ENCODE data around the gene UQCRFS1.

The UQCRFS1 gene

DNA sequence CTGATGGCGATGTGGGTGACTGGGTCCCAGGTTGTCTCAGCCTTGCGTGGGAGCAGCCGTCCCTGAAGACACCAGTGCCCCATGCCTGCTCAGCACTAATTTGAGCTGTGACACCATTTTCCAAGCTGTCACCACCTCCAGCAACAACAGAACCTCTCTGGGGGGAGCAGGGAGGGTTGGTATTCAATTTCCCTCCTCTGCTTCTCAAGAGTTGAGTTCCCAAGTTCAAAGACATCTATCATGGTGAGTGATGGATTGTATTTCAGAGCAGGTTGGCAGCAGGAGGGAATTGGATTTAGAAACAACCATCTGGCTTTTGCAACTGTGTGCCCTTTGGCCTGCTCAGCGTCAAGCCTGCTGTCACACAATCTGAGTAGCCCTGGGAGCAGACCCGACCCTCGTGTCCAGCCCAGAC, 46.9 kb upstream of the UQCRFS1 start:
- Histone ChIP-seq H3K36me3 (ENCODE audit: control insufficient read depth in 1 of 2, insufficient read depth in 2 of 2, low read depth in 1 of 2, low read length in 2 of 2) (no peaks in the 10 kb centered on the region), H4K8ac (ENCODE audit: low read length) (no peak overlapping the region), H3K9ac (ENCODE audit: low read length) (no peak overlapping the region), H2BK5ac (ENCODE audit: low read depth, low read length, poor library complexity, severe bottlenecking) (no peak overlapping the region), H3K4me2 (ENCODE audit: low read length, poor library complexity, severe bottlenecking) (no peak overlapping the region), H3K79me1 (replicated peaks; ENCODE audit: low read length, poor library complexity, severe bottlenecking) (no peaks in the 10 kb centered on the region), H3K4me3 (ENCODE audit: insufficient read depth in 1 of 2, low read depth in 1 of 2, low read length in 2 of 2) (no peak overlapping the region), H3K14ac (ENCODE audit: low read length in 2 of 2) (no peak overlapping the region), H2BK120ac (ENCODE audit: low read depth, low read length) (no peak overlapping the region), H2AFZ (ENCODE audit: low read depth, low read length) (no peak overlapping the region), H3K4ac (ENCODE audit: low read depth in 1 of 2, low read length in 2 of 2) (no peak overlapping the region), H4K91ac (ENCODE audit: low read length) (no peak overlapping the region), H2BK15ac (ENCODE audit: low read depth, poor library complexity, severe bottlenecking) (no peak overlapping the region), H3K4me1 (ENCODE audit: control insufficient read depth, insufficient read depth, low read depth, low read length) (no peaks in the 10 kb centered on the region), H2AK5ac (ENCODE audit: low read length, severe bottlenecking) (no peak overlapping the region), H3K27ac (ENCODE audit: low read length, poor library complexity, severe bottlenecking) (no peak overlapping the region), H2BK12ac (ENCODE audit: low read length in 2 of 2) (no peak overlapping the region), H3K23ac (ENCODE audit: low read length in 2 of 2) (no peak overlapping the region), H3K18ac (ENCODE audit: low read depth in 1 of 2, low read length in 2 of 2) (no peak overlapping the region), H3K27me3 (ENCODE audit: control insufficient read depth in 1 of 2, insufficient read depth in 1 of 2, low read length in 2 of 2) (peaks cover 0 to 18% of the 10 kb centered on the region in 2 experiments), H3K9me3 (ENCODE audit: control insufficient read depth, low read length) (no peaks in the 10 kb centered on the region)
- DNase-seq, result no peak
- 15% methylated on average over 3 of the region's 6 CpGs for WGBS

- no peak overlapping the region for H3K9ac ChIP-seq (ENCODE audit: low read length)
- H3K4me3 ChIP-seq (ENCODE audit: insufficient read depth in 1 of 2, low read depth in 1 of 2, low read length in 2 of 2), result no peak overlapping the region
- no peak overlapping the region for H2BK15ac ChIP-seq (ENCODE audit: low read depth, poor library complexity, severe bottlenecking)
- no peaks in the 10 kb centered on the region for H3K79me1 ChIP-seq (replicated peaks; ENCODE audit: low read length, poor library complexity, severe bottlenecking)
- peaks cover 0 to 13% of the 10 kb centered on the region in 2 experiments for H3K27me3 ChIP-seq (ENCODE audit: control insufficient read depth in 1 of 2, insufficient read depth in 1 of 2, low read length in 2 of 2)
- no peak for DNase-seq
- no peak overlapping the region for H2BK120ac ChIP-seq (ENCODE audit: low read depth, low read length)
- H3K4ac ChIP-seq (ENCODE audit: low read depth in 1 of 2, low read length in 2 of 2), result no peak overlapping the region
- H2BK5ac ChIP-seq (ENCODE audit: low read depth, low read length, poor library complexity, severe bottlenecking), result no peak overlapping the region
- H3K9me3 ChIP-seq (ENCODE audit: control insufficient read depth, low read length), result no peaks in the 10 kb centered on the region
- H4K91ac ChIP-seq (ENCODE audit: low read length), result no peak overlapping the region
- no peak overlapping the region for H4K8ac ChIP-seq (ENCODE audit: low read length)
- H3K18ac ChIP-seq (ENCODE audit: low read depth in 1 of 2, low read length in 2 of 2), result no peak overlapping the region
- H3K4me1 ChIP-seq (ENCODE audit: control insufficient read depth, insufficient read depth, low read depth, low read length), result no peaks in the 10 kb centered on the region
- no peak overlapping the region for H3K23ac ChIP-seq (ENCODE audit: low read length in 2 of 2)
- 70% methylated on average over 2 of the region's 3 CpGs for WGBS
- no peak overlapping the region for H3K27ac ChIP-seq (ENCODE audit: low read length, poor library complexity, severe bottlenecking)
- H3K14ac ChIP-seq (ENCODE audit: low read length in 2 of 2), result no peak overlapping the region
- H2AK5ac ChIP-seq (ENCODE audit: low read length, severe bottlenecking), result no peak overlapping the region
- no peak overlapping the region for H2BK12ac ChIP-seq (ENCODE audit: low read length in 2 of 2)
- H3K4me2 ChIP-seq (ENCODE audit: low read length, poor library complexity, severe bottlenecking), result no peak overlapping the region
- no peak overlapping the region for H2AFZ ChIP-seq (ENCODE audit: low read depth, low read length)
- H3K36me3 ChIP-seq (ENCODE audit: control insufficient read depth in 1 of 2, insufficient read depth in 2 of 2, low read depth in 1 of 2, low read length in 2 of 2), result no peaks in the 10 kb centered on the region
Observed at GRCh38 chr19:29259153-29259552, 46.2 kb upstream of the UQCRFS1 start.

DNA sequence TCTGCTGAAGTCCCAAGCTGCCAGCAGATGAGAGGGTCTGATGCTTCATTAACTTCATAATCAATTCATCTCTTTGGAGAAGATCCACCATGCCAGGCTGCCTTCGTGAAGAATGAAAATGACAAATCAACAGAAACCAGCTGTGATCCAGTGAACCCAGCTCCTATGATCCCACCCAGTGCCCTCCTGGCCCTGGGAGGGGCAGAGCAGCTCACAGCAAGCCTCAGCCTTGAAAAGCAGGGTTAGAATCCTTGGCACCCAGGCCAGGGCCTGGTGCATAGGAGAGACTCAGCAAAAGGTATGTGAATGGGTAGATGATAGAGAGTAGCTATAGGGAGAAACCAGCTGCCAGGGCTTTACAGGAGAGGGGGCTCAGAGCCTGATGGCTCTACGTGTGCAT, 43.6 kb upstream of the UQCRFS1 start:
- H3K4ac ChIP-seq (ENCODE audit: low read depth in 1 of 2, low read length in 2 of 2), result no peak overlapping the region
- no peak overlapping the region for H4K91ac ChIP-seq (ENCODE audit: low read length)
- no peak overlapping the region for H3K4me3 ChIP-seq (ENCODE audit: insufficient read depth in 1 of 2, low read depth in 1 of 2, low read length in 2 of 2)
- H3K4me2 ChIP-seq (ENCODE audit: low read length, poor library complexity, severe bottlenecking), result no peak overlapping the region
- H2BK12ac ChIP-seq (ENCODE audit: low read length in 2 of 2), result no peak overlapping the region
- no peak overlapping the region for H2BK120ac ChIP-seq (ENCODE audit: low read depth, low read length)
- no peak overlapping the region for H2AFZ ChIP-seq (ENCODE audit: low read depth, low read length)
- H2BK5ac ChIP-seq (ENCODE audit: low read depth, low read length, poor library complexity, severe bottlenecking), result no peak overlapping the region
- no peaks in the 10 kb centered on the region for H3K36me3 ChIP-seq (ENCODE audit: control insufficient read depth in 1 of 2, insufficient read depth in 2 of 2, low read depth in 1 of 2, low read length in 2 of 2)
- WGBS, result 67% methylated on average over 1 of the region's 2 CpGs
- H4K8ac ChIP-seq (ENCODE audit: low read length), result no peak overlapping the region
- no peaks in the 10 kb centered on the region for H3K79me1 ChIP-seq (replicated peaks; ENCODE audit: low read length, poor library complexity, severe bottlenecking)
- no peaks in the 10 kb centered on the region for H3K9me3 ChIP-seq (ENCODE audit: control insufficient read depth, low read length)
- H3K9ac ChIP-seq (ENCODE audit: low read length), result no peak overlapping the region
- H2AK5ac ChIP-seq (ENCODE audit: low read length, severe bottlenecking), result no peak overlapping the region
- no peak overlapping the region for H3K23ac ChIP-seq (ENCODE audit: low read length in 2 of 2)
- H3K14ac ChIP-seq (ENCODE audit: low read length in 2 of 2), result no peak overlapping the region
- no peak for DNase-seq
- no peak overlapping the region for H3K27ac ChIP-seq (ENCODE audit: low read length, poor library complexity, severe bottlenecking)
- H3K27me3 ChIP-seq (ENCODE audit: control insufficient read depth in 1 of 2, insufficient read depth in 1 of 2, low read length in 2 of 2), result peaks cover 0 to 3% of the 10 kb centered on the region in 2 experiments
- H2BK15ac ChIP-seq (ENCODE audit: low read depth, poor library complexity, severe bottlenecking), result no peak overlapping the region
- H3K4me1 ChIP-seq (ENCODE audit: control insufficient read depth, insufficient read depth, low read depth, low read length), result no peaks in the 10 kb centered on the region
- no peak overlapping the region for H3K18ac ChIP-seq (ENCODE audit: low read depth in 1 of 2, low read length in 2 of 2)

GRCh38 chr19:29255912-29256311, 43.0 kb upstream of the UQCRFS1 start:
- DNase-seq, result no peak
- Histone ChIP-seq H2BK12ac (ENCODE audit: low read length in 2 of 2) (no peak overlapping the region), H3K36me3 (ENCODE audit: control insufficient read depth in 1 of 2, insufficient read depth in 2 of 2, low read depth in 1 of 2, low read length in 2 of 2) (no peaks in the 10 kb centered on the region), H2AK5ac (ENCODE audit: low read length, severe bottlenecking) (no peak overlapping the region), H3K27ac (ENCODE audit: low read length, poor library complexity, severe bottlenecking) (no peak overlapping the region), H3K9me3 (ENCODE audit: control insufficient read depth, low read length) (no peaks in the 10 kb centered on the region), H2BK5ac (ENCODE audit: low read depth, low read length, poor library complexity, severe bottlenecking) (no peak overlapping the region), H3K9ac (ENCODE audit: low read length) (no peak overlapping the region), H2BK120ac (ENCODE audit: low read depth, low read length) (no peak overlapping the region), H3K79me1 (replicated peaks; ENCODE audit: low read length, poor library complexity, severe bottlenecking) (no peaks in the 10 kb centered on the region), H3K4ac (ENCODE audit: low read depth in 1 of 2, low read length in 2 of 2) (no peak overlapping the region), H2BK15ac (ENCODE audit: low read depth, poor library complexity, severe bottlenecking) (no peak overlapping the region), H2AFZ (ENCODE audit: low read depth, low read length) (no peak overlapping the region), H3K27me3 (ENCODE audit: control insufficient read depth in 1 of 2, insufficient read depth in 1 of 2, low read length in 2 of 2) (peaks cover 0 to 3% of the 10 kb centered on the region in 2 experiments), H4K91ac (ENCODE audit: low read length) (no peak overlapping the region), H4K8ac (ENCODE audit: low read length) (no peak overlapping the region), H3K23ac (ENCODE audit: low read length in 2 of 2) (no peak overlapping the region), H3K4me3 (ENCODE audit: insufficient read depth in 1 of 2, low read depth in 1 of 2, low read length in 2 of 2) (no peak overlapping the region), H3K14ac (ENCODE audit: low read length in 2 of 2) (no peak overlapping the region), H3K4me2 (ENCODE audit: low read length, poor library complexity, severe bottlenecking) (no peak overlapping the region), H3K4me1 (ENCODE audit: control insufficient read depth, insufficient read depth, low read depth, low read length) (no peaks in the 10 kb centered on the region), H3K18ac (ENCODE audit: low read depth in 1 of 2, low read length in 2 of 2) (no peak overlapping the region)
- WGBS, result 88% methylated on average over 7 of the region's 8 CpGs
